DOHH2 (cell line): Measurements from ENCODE around the gene SLC25A39.
"Not testable (repeated sequence)": the region's sequence is repeated elsewhere in the genome, so short reads cannot be mapped to it uniquely, and the experiment has no call there.

Source experiments
- EZH2phosphoT487 ChIP-seq: fragments of 200-600 bp; sonication (generic); IDR thresholded peaks from 2 replicates; pipeline ENCODE4 v1.6.1; 2017; ENCODE audit warnings: borderline replicate concordance, mild to moderate bottlenecking, antibody characterized with exemption, low read length, moderate library complexity, mixed read lengths
- TF ChIP-seq, protein P1 (sequence below): fragments of 200-600 bp; sonication (generic); IDR thresholded peaks from one replicate; pipeline ENCODE4 v1.5.1; 2014; ENCODE audit warnings: antibody characterized with exemption, mild to moderate bottlenecking, low read depth, low read length; ENCODE audit not compliant: poor library complexity, severe bottlenecking

DNA sequence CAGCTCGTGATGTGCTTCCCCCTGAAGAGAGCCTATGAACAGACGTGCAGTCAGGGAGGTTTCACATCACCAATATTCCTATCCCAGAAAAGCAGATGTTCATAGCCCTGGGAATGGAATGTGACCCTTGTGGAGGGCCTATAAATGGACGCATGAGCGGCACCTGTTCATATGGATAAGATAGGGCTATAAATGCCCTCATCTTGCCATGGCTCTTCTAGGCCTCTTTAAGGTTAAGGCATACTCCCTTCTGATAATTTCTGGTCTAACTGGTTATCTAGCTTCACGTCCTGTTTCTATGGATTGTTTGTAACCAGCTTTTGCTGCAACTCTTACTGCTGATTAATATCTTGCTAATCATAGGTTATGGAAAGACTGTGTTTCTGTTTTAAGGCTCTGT is 15.9 kb upstream of the SLC25A39 start:
- not testable (repeated sequence) for TF ChIP-seq EZH2phosphoT487
- TF ChIP-seq, protein P1, sequence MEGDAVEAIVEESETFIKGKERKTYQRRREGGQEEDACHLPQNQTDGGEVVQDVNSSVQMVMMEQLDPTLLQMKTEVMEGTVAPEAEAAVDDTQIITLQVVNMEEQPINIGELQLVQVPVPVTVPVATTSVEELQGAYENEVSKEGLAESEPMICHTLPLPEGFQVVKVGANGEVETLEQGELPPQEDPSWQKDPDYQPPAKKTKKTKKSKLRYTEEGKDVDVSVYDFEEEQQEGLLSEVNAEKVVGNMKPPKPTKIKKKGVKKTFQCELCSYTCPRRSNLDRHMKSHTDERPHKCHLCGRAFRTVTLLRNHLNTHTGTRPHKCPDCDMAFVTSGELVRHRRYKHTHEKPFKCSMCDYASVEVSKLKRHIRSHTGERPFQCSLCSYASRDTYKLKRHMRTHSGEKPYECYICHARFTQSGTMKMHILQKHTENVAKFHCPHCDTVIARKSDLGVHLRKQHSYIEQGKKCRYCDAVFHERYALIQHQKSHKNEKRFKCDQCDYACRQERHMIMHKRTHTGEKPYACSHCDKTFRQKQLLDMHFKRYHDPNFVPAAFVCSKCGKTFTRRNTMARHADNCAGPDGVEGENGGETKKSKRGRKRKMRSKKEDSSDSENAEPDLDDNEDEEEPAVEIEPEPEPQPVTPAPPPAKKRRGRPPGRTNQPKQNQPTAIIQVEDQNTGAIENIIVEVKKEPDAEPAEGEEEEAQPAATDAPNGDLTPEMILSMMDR = not testable (repeated sequence)
